Middle frontal gyrus (tissue), 1 donor: ENCODE measurements around the gene KRTAP5-2.
"Not testable (repeated sequence)": the region's sequence is repeated elsewhere in the genome, so short reads cannot be mapped to it uniquely, and the experiment has no call there.

Source experiments
- DNase-seq: peaks from one replicate; pipeline ENCODE4 v3.0.0-alpha.2; 2015; ENCODE audit warnings: low spot score; ENCODE audit errors: extremely low spot score

The KRTAP5-2 gene

GRCh38 chr11:1592628-1593027, 5.5 kb downstream of the KRTAP5-2 start:
- no peak for DNase-seq

GRCh38 chr11:1589996-1590395, 8.1 kb downstream of the KRTAP5-2 start:
- no peak for DNase-seq

GRCh38 chr11:1589191-1589963, 8.7 kb downstream of the KRTAP5-2 start:
- not testable (repeated sequence) for DNase-seq

GRCh38 chr11:1586699-1587098, 11.4 kb downstream of the KRTAP5-2 start:
- DNase-seq, result no peak

- not testable (repeated sequence) for DNase-seq
Measured at GRCh38 chr11:1584661-1585370, 13.3 kb downstream of the KRTAP5-2 start, which contains the start of gene KRTAP5-1. KRTAP5-1 (minus strand) TSS chr11:1585283; CDS start chr11:1585249, 34 bp downstream.

- DNase-seq, result not testable (repeated sequence)
Measured at GRCh38 chr11:1582909-1583308, 15.2 kb downstream of the KRTAP5-2 start.

- no peak for DNase-seq
Measured at GRCh38 chr11:1581976-1582375, 16.1 kb downstream of the KRTAP5-2 start.

- DNase-seq, result no peak
Measured at GRCh38 chr11:1576825-1577224, 21.3 kb downstream of the KRTAP5-2 start.

GRCh38 chr11:1575756-1576155, 22.3 kb downstream of the KRTAP5-2 start:
- DNase-seq, result not testable (repeated sequence)

- DNase-seq, result no peak
Measured at GRCh38 chr11:1574933-1575242, 23.2 kb downstream of the KRTAP5-2 start.

GRCh38 chr11:1574238-1574932, 23.7 kb downstream of the KRTAP5-2 start:
- no peak for DNase-seq

GRCh38 chr11:1573903-1574237, 24.2 kb downstream of the KRTAP5-2 start:
- no peak for DNase-seq

GRCh38 chr11:1573077-1573902, 24.8 kb downstream of the KRTAP5-2 start:
- DNase-seq, result no peak

GRCh38 chr11:1572197-1573076, 25.7 kb downstream of the KRTAP5-2 start, which contains the start of gene DUSP8:
DUSP8 (minus strand) TSS chr11:1572271; CDS start chr11:1565826, 6,445 bp downstream.
- peak; percentile 82 for DNase-seq

GRCh38 chr11:1571760-1572196, 26.3 kb downstream of the KRTAP5-2 start:
- no peak for DNase-seq

GRCh38 chr11:1570896-1571759, 27.0 kb downstream of the KRTAP5-2 start:
- no peak for DNase-seq

GRCh38 chr11:1570531-1570895, 27.6 kb downstream of the KRTAP5-2 start:
- DNase-seq, result no peak

- DNase-seq, result no peak
Measured at GRCh38 chr11:1570001-1570453, 28.1 kb downstream of the KRTAP5-2 start.

- no peak for DNase-seq
Measured at GRCh38 chr11:1569251-1569780, 28.8 kb downstream of the KRTAP5-2 start.
